Nucleus accumbens (tissue), 56 donors: Measurements from ENCODE around the gene KCTD5.
A peak's percentile ranks its signal among the peaks of the same experiment; 100 is the strongest.
"Not testable (repeated sequence)": the region's sequence is repeated elsewhere in the genome, so short reads cannot be mapped to it uniquely, and the experiment has no call there.

Experiments
- DNase-seq, 56 donors: peaks; one replicate each; lab custom pipeline; 2025; lab: John Stamatoyannopoulos, UW

Gene KCTD5, protein sequence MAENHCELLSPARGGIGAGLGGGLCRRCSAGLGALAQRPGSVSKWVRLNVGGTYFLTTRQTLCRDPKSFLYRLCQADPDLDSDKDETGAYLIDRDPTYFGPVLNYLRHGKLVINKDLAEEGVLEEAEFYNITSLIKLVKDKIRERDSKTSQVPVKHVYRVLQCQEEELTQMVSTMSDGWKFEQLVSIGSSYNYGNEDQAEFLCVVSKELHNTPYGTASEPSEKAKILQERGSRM

DNA sequence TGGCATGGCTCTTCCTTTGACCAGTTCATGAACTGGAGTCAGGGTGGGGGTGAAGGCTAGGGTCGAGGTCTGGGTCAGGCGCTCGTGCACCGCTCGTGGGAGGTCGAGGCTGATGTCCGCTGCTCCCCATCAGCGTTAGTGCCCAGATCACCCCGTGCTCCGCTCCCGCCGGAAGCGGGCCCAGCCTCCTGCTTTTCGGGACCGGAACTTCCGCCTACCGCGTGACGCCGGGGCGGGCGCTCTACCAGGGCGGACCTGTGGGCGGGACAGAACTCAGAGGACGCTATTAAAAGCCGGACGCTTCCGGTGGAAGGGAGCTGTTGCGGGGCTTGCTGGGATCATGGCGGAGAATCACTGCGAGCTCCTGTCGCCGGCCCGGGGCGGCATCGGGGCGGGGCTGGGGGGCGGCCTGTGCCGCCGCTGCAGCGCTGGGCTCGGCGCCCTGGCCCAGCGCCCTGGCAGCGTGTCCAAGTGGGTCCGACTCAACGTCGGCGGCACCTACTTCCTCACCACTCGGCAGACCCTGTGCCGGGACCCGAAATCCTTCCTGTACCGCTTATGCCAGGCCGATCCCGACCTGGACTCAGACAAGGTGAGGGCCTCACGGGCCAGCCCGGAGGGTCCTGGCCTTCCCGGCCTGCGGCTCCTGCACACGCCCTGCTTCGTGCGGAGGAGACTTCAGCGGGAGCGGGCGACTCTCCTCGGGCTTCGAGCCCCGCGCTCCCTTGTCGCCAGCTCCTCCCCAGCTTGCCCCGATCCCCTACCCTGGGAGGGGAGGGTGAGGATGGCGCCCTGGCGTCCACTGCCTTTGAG lies at the start of gene KCTD5:
Gene KCTD5 (plus strand): TSS at position 315 of the 813 bp plus-strand sequence. CDS start 26 bp downstream, at position 341.
- peak; percentile 53 to 99 (median 96) for DNase-seq

DNA sequence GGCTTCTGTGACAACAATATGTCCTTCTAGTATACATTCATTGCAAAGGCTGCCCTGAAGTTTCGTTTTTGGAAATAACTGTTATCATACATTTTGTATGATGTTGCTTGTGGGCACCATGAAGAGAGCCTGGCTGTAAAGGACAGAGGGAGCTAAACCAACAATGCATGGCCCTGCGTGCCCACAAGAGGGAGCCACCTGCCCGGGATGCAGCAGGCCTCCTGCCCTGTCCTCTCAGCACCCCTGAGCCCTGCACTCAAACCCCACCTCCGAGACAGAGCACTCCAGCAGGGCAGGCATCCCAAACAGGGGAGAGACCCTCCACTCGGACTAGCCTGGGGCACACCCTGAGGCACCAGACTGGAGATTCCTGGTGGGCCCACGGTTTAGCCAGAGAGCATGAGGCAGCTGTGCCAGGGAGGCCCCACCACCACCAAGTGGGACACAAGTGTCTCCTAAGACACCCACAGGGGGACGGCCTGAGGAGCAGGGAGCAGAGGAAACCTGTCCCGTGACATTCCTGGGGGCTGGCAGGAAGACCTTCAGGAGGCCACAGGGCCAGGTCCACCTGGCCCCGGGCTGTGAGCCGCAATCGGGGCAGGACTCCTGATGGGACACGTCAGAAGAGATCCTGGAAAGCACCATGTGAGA lies 43.1 kb upstream of the KCTD5 start:
- DNase-seq, result not testable (repeated sequence)

DNA sequence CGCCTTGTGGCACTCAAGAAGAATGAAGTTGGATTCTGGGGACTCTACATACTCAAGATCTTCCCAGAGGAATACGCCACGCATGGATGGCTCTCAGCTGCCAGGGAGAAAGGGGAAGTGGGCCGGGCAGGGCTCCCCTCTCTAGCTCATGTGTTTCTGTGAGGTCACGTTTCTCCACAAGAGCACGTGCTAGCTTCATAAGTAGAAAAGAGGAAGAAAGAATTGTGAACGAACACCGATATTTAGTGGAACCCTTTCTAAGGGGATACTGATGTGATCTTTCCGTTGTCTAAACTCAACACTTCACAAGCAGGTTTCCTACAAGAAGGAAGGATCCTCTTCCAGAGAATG lies 42.6 kb upstream of the KCTD5 start:
- DNase-seq, result not testable (repeated sequence)

DNA sequence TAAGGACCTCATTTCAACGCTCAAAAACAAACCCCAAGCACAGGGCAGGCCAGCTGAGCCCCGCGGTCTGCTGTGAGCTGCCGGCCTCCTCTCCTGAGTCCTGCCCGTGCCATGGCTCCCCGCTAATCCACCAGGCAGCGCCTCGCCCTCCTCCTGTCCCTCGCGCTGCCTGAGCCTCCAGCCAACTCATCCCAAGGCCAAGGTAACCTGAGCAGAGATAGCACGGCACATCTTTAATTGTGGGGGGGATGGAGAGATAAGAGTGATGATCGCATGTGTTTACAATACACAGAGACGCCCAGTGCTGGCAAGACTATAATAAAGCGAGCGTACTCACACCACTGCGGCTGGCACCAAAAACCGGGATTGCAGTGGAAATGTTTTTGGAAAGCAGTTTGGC lies 39.8 kb upstream of the KCTD5 start:
- not testable (repeated sequence) for DNase-seq

DNA sequence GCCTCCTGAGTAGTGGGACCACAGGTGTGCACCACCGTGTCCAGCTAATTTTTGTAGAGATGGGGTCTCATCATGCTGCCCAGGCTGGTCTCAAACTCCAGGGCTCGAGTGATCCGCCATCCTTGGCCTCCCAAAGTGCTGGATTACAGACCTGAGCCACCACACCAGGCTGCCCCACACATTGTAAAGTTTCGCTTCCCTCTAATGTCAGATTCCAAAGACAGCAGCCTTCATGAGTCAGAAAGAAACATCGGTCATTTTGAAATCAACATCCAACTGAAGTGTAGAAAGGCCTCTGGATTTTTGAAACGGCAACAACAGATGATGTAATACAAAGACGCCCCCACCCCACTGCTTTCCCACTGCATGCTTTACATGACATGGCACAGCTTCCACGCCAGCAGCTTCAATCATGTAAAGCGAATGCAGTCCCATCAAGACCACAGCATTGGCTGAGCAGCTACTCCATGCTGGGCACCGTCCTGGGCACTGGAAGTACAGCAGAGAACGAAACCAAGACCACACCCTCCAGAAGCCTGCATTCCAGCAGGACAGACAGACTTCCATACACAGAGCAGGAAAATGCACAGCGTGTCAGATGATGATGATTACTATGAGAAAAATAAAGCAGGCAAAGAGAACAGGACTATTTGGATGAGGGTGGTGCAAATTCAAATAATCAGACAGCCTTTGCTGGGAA lies 37.4 kb upstream of the KCTD5 start:
- DNase-seq, result not testable (repeated sequence)

DNA sequence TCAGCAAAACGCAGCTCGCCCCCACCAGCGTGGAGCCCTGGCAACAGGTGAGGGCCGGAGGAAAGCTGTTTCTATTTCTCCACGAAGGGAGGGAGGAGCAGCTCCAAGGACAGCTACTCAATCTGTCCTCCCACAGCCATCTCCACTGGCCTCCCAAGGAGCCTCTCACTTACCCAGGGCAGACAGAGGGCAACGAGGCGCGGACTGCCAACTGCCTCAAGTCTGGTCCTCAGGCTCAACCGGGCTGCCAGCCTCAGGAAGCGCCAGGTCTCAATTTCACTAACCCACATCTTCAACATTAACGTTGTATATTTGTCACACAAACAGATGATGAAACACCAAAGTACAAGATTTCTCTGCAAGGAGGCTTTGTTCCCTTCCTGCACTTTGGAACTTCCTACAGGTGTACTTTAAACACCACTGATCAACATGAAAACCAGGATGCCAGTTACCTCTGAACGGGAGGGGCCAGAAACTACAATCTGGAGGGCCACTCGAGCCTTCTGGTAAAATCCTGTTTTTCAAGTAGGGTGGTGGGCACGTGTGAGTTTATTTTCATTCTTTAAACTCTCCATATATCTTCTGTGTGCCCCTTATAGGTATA lies 31.0 kb upstream of the KCTD5 start:
- not testable (repeated sequence) for DNase-seq

DNA sequence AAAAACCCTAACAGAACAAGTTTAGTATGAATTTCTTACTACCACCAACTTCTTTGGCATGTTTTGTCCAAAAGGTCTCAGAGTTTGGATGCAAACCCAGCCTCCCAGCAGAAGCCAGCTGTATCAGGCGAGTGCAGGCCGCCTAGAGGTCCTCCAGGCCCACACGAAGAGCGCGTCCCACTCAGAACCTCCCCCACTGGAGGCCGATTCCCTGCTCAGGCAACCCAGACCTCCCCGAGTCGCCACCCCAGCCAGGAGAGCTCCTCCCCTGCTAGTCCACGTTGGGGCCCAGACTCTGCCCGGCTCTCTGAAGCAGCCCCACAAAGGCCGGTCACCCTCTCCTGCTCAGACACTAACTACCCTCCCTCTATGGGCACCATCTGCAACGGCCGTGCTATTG lies 28.4 kb upstream of the KCTD5 start:
- DNase-seq, result not testable (repeated sequence)

DNA sequence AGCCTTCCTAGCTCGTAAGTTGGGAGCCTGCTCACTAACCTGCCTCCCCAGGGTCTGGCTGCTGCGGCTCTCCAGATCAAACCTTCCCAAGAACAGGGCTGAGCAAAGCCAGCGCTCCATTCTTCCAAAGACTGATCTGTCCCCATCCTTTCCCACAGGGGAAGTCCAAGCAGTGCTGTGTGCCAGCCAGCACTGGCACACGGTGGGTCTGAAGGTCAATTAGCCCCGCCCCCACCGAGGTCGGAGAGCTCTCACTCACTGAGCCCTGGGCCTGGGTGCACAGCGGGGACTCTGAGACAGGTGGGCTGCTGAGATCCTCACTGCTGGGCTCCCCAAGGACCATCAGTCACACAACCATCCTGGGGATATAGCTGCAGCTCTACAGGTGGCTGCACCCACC lies 27.4 kb upstream of the KCTD5 start:
- not testable (repeated sequence) for DNase-seq

DNA sequence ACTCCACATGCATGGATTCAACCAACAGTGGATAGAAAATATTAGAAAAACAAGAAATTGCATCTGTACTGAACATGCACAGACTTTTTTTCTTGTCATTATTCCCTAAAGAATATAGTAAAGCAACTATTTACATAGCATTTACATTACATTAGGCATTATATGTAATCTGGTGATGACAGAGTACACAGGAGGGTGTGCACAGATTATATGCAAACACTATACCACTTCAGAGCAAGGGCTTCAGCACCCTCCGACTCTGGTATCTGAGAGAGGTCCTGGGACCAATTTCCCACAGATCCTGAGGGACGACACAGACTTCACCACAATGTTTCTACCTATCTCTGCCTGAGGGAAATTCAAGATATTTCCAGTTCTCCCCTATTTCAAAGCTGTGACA lies 25.3 kb upstream of the KCTD5 start:
- DNase-seq, result no peak

DNA sequence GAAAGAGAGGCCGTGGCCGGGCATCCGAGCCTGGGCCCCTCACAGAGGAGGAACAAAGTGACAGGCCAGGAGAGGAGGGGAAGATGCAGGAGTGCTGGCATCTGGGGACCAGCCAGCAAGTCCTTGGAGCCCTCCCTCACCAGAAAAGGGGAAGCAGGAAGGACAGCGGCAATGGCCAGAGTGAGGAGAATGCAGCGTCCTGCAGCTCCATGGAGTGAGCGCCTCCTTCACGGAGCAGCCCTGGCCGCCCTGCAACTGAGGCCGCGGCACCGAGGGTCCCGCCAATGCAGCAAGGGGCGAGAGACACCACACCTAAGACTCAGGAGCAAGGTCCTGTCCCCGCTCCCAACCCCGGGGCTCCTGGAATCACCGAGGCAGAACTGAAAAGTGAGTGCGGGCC lies 24.5 kb upstream of the KCTD5 start:
- not testable (repeated sequence) for DNase-seq

DNA sequence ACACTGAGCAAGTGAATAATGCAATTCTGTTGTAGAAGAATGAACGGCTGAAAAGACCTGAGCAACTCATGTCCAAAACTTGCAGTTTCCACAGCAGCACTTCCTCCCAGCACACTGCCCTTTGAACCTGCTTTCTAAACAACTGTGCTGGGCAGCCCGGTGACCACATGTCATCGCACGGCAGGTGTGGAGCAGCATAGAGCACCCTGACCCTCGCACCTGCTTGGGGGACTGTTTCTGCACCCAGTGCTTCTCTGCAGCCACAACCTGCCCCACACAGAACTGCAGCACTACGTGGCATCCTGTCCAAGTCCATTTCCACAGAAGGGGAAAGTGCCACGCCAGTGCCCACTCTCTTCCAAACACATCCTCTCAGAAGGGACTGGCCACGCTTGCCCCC lies 22.8 kb upstream of the KCTD5 start:
- peak in 1 of 56 donors; percentile 0 for DNase-seq

DNA sequence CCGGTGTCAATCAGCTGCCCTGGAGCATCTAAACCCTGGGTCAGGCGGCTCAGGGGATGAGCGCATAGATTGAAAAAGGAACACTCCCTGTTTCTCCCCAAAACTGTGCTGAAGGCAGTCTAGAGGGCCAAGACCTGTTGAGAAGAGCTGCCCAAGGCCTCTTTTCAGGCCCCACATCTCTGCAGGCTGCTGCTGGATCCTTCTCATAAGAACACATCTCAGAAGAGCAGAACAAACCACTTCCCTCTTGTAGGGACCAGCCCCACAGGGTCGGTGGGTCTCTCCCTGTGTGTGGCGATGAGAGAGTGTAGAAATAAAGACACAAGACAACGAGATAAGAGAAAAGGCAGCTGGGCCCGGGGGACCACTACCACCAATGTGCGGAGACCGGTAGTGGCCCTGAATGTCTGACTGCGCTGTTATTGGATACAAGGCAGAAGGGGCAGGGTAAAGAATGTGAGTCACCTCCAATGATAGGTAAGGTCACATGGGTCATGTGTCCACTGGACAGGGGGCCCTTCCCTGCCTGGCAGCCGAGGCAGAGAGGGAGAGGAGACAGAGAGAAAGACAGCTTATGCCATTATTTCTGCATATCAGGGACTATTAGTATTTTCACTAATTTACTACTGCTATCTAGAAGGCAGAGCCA lies 22.2 kb upstream of the KCTD5 start:
- DNase-seq, result not testable (repeated sequence)

DNA sequence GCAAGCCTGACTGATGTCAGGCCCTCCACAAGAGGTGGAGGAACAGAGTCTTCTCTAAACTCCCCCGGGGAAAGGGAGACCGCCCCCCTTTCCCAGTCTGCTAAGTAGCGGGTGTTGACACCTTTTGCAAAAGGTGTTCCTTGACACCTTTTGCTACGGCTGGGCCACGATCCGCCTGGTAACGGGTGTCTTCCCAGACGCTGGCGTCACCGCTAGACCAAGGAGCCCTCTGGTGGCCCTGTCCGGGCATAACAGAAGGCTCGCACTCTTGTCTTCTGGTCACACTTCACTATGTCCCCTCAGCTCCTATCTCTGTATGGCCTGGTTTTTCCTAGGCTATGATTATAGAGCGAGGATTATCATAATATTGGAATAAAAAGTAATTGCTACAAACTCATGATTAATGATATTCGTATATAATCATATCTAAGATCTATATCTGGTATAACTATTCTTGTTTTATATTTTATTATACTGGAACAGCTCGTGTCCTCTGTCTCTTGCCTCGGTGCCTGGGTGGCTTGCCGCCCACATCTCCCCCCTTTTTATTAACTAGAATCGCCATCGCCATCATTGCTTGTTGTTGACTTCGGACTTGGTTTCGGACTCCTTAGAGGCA lies 21.5 kb upstream of the KCTD5 start:
- peak in 18 of 56 donors; percentile 0 to 51 (median 8) for DNase-seq

DNA sequence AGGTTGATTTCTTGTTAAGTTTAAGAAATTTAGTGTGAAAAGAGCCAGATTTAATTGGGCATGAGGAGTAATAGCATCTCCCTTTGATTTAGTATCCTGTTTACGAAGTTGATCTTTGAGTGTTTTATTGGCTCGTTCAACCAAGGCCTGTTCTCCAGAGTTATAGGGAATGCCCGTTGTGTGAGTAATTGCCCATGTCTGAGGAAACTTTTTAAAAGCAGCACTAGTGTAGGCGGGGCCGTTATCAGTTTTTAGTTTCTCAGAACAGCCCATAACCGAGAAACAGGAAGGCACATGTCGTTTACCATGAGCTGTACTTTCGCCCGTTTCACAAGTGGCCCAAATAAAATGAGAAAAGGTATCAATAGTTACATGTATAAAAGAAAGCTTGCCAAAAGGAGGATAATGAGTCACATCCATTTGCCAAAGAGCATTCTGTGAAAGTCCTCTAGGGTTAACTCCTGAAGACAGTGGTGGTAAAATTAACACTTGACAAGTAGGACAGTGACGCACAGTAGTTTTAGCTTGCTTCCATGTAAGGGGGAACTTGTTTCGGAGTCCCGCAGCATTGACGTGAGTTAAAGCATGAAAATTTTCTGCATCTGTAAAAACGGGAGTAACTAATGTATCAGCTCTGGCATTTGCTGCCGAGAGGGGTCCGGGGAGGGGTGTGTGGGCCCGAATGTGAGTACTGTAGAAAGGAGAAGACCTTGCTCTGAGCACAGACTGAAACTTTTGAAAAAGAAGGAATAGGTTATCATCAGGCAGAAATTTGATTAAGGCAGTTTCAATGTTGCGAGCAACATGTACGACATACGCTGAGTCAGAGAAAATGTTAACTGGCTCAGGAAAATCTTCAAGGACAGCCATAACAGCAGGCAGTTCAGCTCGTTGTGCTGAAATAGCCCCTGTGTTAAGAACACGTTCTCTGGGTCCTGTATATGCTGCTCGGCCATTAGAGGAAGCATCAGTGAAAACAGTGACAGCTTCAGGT lies 18.5 kb upstream of the KCTD5 start:
- no peak for DNase-seq

DNA sequence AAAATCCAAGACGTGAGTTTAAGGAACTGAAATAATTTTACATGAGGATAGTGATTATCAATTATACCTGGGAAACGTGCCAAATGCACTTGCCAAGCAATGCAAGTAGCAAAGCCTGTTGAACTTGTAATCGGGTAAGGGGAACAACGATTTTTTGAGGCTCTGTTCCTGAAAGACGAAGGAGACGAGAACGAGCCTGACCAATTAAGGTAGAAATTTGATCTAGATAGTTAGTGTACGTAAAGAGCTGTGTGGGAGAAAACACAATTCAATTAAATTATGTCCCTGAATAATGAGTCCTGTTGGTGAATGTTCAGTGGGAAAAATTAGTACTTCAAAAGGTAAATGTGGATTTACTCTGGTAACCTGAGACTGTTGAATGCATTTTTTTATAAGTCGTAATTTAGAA lies 17.7 kb upstream of the KCTD5 start:
- no peak for DNase-seq

DNA sequence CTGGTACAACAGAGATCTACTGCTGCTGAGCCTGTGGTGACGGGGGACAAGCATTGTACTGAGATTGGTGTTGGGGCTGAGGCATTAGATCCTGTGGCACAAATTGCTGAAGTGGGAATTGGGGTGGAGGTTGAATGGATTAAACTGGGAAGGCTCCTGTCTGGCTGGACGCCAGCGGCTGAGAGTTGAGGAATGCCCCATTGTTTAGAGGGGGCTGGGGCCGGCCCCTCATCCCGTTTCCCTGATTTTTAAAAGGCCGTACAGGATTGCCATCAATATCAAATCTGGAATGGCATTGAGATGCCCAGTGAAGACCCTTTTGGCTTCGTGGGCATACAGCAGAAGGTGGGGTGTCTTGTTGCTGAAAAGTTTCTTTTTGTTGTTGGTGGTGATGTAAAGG lies 15.7 kb upstream of the KCTD5 start:
- not testable (repeated sequence) for DNase-seq

DNA sequence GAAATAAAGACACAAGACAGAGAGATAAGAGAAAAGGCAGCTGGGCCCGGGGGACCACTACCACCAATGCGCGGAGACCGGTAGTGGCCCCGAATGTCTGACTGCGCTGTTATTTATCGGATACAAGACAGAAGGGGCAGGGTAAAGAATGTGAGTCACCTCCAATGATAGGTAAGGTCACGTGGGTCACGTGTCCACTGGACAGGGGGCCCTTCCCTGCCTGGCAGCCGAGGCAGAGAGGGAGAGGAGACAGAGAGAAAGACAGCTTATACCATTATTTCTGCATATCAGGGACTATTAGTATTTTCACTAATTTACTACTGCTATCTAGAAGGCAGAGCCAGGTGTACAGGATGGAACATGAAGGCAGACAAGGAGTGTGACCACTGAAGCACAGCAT lies 12.7 kb upstream of the KCTD5 start:
- DNase-seq, result not testable (repeated sequence)

DNA sequence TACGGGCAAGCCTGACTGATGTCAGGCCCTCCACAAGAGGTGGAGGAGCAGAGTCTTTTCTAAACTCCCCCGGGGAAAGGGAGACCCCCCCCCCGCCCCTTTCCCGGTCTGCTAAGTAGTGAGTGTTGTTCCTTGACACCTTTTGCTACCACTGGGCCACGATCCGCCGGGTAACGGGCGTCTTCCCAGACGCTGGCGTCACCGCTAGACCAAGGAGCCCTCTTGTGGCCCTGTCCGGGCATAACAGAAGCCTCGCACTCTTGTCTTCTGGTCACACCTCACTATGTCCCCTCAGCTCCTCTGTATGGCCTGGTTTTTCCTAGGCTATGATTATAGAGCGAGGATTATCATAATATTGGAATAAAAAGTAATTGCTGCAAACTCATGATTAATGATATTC lies 12.3 kb upstream of the KCTD5 start:
- peak in 43 of 56 donors; percentile 4 to 80 (median 28) for DNase-seq
